HepG2 (cell line): ENCODE measurements around the gene SRSF3. TPM values are rescaled to one million over a fixed set of nuclear protein-coding genes. Genes with fewer than 3 reads are reported as not detected.

ENCODE experiments used
- AGO2 ChIP-seq: fragments of 200-400 bp; formaldehyde crosslinking; optimal IDR thresholded peaks from 2 replicates; pipeline ENCODE3; 2017; ENCODE audit warnings: mild to moderate bottlenecking, low read depth, low read length, moderate library complexity
- ARNT ChIP-seq: fragments of 450-650 bp; IDR thresholded peaks from 2 replicates; pipeline ENCODE4 v1.6.1; 2017
- FOSL2 ChIP-seq: sonication (generic); formaldehyde crosslinking; IDR thresholded peaks from 2 replicates; pipeline ENCODE4 v1.4.0; 2020; ENCODE audit warnings: missing genetic modification reagents
- HES4 ChIP-seq: sonication (generic); formaldehyde crosslinking; IDR thresholded peaks from 2 replicates; pipeline ENCODE4 v1.9.0; 2021; ENCODE audit warnings: mild to moderate bottlenecking, missing genetic modification reagents, borderline replicate concordance
- KLF13 ChIP-seq: sonication (generic); formaldehyde crosslinking; IDR thresholded peaks from 2 replicates; pipeline ENCODE4 v1.4.0; 2020; ENCODE audit warnings: mild to moderate bottlenecking, missing genetic modification reagents
- MTA3 ChIP-seq: sonication (generic); formaldehyde crosslinking; IDR thresholded peaks from 2 replicates; pipeline ENCODE4 v1.4.0; 2020; ENCODE audit warnings: missing genetic modification reagents
- NFIC ChIP-seq: IDR thresholded peaks from 2 replicates; pipeline ENCODE4 v1.6.1; 2012; ENCODE audit warnings: mild to moderate bottlenecking, low read length, inconsistent platforms
- NFRKB ChIP-seq: fragments of 450-650 bp; IDR thresholded peaks from 2 replicates; pipeline ENCODE4 v1.6.1; 2017
- NR2F6 ChIP-seq, 2 experiments: IDR thresholded peaks; 2 replicates each; pipeline ENCODE4 v1.6.1; 2016; ENCODE audit warnings: antibody characterized with exemption in 1 of 2, mild to moderate bottlenecking in 1 of 2
- PHF21A ChIP-seq: sonication (generic); formaldehyde crosslinking; IDR thresholded peaks from 2 replicates; pipeline ENCODE4 v1.5.0; 2020; ENCODE audit warnings: mild to moderate bottlenecking, missing genetic modification reagents
- RBM22 ChIP-seq: fragments of 200-400 bp; formaldehyde crosslinking; optimal IDR thresholded peaks from 2 replicates; pipeline ENCODE3; 2017; ENCODE audit warnings: mild to moderate bottlenecking, low read length, moderate library complexity
- RFXAP ChIP-seq: sonication (generic); formaldehyde crosslinking; IDR thresholded peaks from 2 replicates; pipeline ENCODE4 v1.4.0; 2020; ENCODE audit warnings: missing genetic modification reagents, borderline replicate concordance
- SNAPC2 ChIP-seq: sonication (generic); formaldehyde crosslinking; IDR thresholded peaks from 2 replicates; pipeline ENCODE4 v1.8.1; 2022; ENCODE audit warnings: mild to moderate bottlenecking, missing genetic modification reagents
- TOE1 ChIP-seq: sonication (generic); formaldehyde crosslinking; IDR thresholded peaks from 2 replicates; pipeline ENCODE4 v1.4.0; 2020; ENCODE audit warnings: mild to moderate bottlenecking, missing genetic modification reagents
- TP53 ChIP-seq: sonication (generic); formaldehyde crosslinking; conservative IDR thresholded peaks from 2 replicates; pipeline ENCODE4 v1.4.0; 2020; ENCODE audit warnings: missing genetic modification reagents
- ZIK1 ChIP-seq: sonication (generic); formaldehyde crosslinking; IDR thresholded peaks from 2 replicates; pipeline ENCODE4 v1.5.0; 2020; ENCODE audit warnings: mild to moderate bottlenecking, low read depth, missing genetic modification reagents, borderline replicate concordance
- ZNF205 ChIP-seq: IDR thresholded peaks from 2 replicates; pipeline ENCODE4 v1.6.1; 2018; ENCODE audit warnings: missing biosample characterization, missing genetic modification reagents
- ZNF30 ChIP-seq: sonication (generic); formaldehyde crosslinking; IDR thresholded peaks from 2 replicates; pipeline ENCODE4 v1.5.0; 2020; ENCODE audit warnings: mild to moderate bottlenecking, missing genetic modification reagents
- ZNF570 ChIP-seq: sonication (generic); formaldehyde crosslinking; IDR thresholded peaks from 2 replicates; pipeline ENCODE4 v1.4.0; 2020; ENCODE audit warnings: mild to moderate bottlenecking, missing genetic modification reagents, borderline replicate concordance
- ZNF687 ChIP-seq: sonication (generic); formaldehyde crosslinking; IDR thresholded peaks from 2 replicates; pipeline ENCODE4 v1.5.1; 2020; ENCODE audit warnings: mild to moderate bottlenecking, missing genetic modification reagents, moderate library complexity
- ZNF7 ChIP-seq: IDR thresholded peaks from 2 replicates; pipeline ENCODE4 v1.6.1; 2016; ENCODE audit warnings: missing biosample characterization, missing genetic modification reagents
- ZNF768 ChIP-seq: sonication (generic); formaldehyde crosslinking; IDR thresholded peaks from 2 replicates; pipeline ENCODE4 v1.4.0; 2020; ENCODE audit warnings: missing genetic modification reagents
- polyA plus RNA-seq, 8 experiments: library from polyadenylated mRNA; depleted of rRNA in 3 of 8; stranded (reverse) in 7 of 8; unstranded in 1 of 8; fragments of >200 nt; fragmentation: Illumina TruSeq in 4 of 8; extraction: Trizol in 4 of 8; gene quantifications; 2 replicates each; pipeline versions ENCODE4 v1.2.1 to v1.2.3, GENCODE V29; 2011 to 2016; ENCODE audit warnings: low read depth in 4 of 8, missing spikeins in 1 of 8, mixed read lengths in 1 of 8; ENCODE audit not compliant: insufficient read depth in 1 of 8
- total RNA-seq, 5 experiments: library from RNA; depleted of rRNA; stranded (reverse); fragments of >200 nt; fragmentation: Illumina TruSeq; extraction: Trizol; gene quantifications; 2 replicates each; pipeline ENCODE4 v1.2.3, GENCODE V29; 2016; ENCODE audit warnings: low read depth in 1 of 5
- TF ChIP-seq, protein P1 (sequence below): sonication (generic); formaldehyde crosslinking; IDR thresholded peaks from 2 replicates; pipeline ENCODE4 v1.4.0; 2020; ENCODE audit warnings: missing genetic modification reagents, borderline replicate concordance
- TF ChIP-seq, protein P2 (sequence below): sonication (generic); formaldehyde crosslinking; IDR thresholded peaks from 2 replicates; pipeline ENCODE4 v1.4.0; 2020; ENCODE audit warnings: missing genetic modification reagents

The SRSF3 gene
- total and polyA plus RNA-seq, 2 of the 13 experiments (the other 11 are each of a cell fraction or from before 2014, with no cell fraction given): 206 to 684 TPM

GRCh38 chr6:36599791-36600209 is 5.6 kb downstream of the SRSF3 start (continued):
- TF ChIP-seq, protein P1, sequence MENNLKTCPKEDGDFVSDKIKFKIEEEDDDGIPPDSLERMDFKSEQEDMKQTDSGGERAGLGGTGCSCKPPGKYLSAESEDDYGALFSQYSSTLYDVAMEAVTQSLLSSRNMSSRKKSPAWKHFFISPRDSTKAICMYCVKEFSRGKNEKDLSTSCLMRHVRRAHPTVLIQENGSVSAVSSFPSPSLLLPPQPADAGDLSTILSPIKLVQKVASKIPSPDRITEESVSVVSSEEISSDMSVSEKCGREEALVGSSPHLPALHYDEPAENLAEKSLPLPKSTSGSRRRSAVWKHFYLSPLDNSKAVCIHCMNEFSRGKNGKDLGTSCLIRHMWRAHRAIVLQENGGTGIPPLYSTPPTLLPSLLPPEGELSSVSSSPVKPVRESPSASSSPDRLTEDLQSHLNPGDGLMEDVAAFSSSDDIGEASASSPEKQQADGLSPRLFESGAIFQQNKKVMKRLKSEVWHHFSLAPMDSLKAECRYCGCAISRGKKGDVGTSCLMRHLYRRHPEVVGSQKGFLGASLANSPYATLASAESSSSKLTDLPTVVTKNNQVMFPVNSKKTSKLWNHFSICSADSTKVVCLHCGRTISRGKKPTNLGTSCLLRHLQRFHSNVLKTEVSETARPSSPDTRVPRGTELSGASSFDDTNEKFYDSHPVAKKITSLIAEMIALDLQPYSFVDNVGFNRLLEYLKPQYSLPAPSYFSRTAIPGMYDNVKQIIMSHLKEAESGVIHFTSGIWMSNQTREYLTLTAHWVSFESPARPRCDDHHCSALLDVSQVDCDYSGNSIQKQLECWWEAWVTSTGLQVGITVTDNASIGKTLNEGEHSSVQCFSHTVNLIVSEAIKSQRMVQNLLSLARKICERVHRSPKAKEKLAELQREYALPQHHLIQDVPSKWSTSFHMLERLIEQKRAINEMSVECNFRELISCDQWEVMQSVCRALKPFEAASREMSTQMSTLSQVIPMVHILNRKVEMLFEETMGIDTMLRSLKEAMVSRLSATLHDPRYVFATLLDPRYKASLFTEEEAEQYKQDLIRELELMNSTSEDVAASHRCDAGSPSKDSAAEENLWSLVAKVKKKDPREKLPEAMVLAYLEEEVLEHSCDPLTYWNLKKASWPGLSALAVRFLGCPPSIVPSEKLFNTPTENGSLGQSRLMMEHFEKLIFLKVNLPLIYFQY (CRISPR knock-in tag): no peak
- no peak for TF ChIP-seq RFXAP (CRISPR knock-in tag)
- no peak for TF ChIP-seq PHF21A (CRISPR knock-in tag)
- TF ChIP-seq AGO2: peak; percentile 37
- TF ChIP-seq ZNF205 (CRISPR knock-in tag): no peak
- TF ChIP-seq ZNF768 (CRISPR knock-in tag): 0 out of 2 replicates have a peak, but pooled peaks have one; percentile 12
- TF ChIP-seq HES4 (CRISPR knock-in tag): no peak
- TF ChIP-seq ZNF570: no peak
- no peak for TF ChIP-seq ZNF30
- TF ChIP-seq ZIK1: no peak
- TF ChIP-seq, protein P2, sequence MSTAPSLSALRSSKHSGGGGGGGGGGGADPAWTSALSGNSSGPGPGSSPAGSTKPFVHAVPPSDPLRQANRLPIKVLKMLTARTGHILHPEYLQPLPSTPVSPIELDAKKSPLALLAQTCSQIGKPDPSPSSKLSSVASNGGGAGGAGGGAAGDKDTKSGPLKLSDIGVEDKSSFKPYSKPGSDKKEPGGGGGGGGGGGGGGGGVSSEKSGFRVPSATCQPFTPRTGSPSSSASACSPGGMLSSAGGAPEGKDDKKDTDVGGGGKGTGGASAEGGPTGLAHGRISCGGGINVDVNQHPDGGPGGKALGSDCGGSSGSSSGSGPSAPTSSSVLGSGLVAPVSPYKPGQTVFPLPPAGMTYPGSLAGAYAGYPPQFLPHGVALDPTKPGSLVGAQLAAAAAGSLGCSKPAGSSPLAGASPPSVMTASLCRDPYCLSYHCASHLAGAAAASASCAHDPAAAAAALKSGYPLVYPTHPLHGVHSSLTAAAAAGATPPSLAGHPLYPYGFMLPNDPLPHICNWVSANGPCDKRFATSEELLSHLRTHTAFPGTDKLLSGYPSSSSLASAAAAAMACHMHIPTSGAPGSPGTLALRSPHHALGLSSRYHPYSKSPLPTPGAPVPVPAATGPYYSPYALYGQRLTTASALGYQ (CRISPR knock-in tag): no peak
- TF ChIP-seq KLF13 (CRISPR knock-in tag): no peak
- no peak for TF ChIP-seq NR2F6 (IDR thresholded peaks at IDR 0.05)
- no peak for TF ChIP-seq NR2F6 (CRISPR knock-in tag; IDR thresholded peaks at IDR 0.05)
- no peak for TF ChIP-seq TP53 (CRISPR knock-in tag)
- TF ChIP-seq TOE1: no peak
- TF ChIP-seq SNAPC2 (CRISPR knock-in tag): no peak
- TF ChIP-seq MTA3 (CRISPR knock-in tag): no peak
- TF ChIP-seq ZNF7 (CRISPR knock-in tag): no peak
- TF ChIP-seq ARNT: no peak
- TF ChIP-seq NFRKB: no peak
- no peak for TF ChIP-seq NFIC
- TF ChIP-seq FOSL2: 0 out of 2 replicates have a peak, but pooled peaks have one; percentile 11
- peak; percentile 94 for TF ChIP-seq RBM22
- peak; percentile 60 for TF ChIP-seq ZNF687 (CRISPR knock-in tag)
